HG03571 (cell line): ENCODE data around the gene PLXND1.
"Not testable (repeated sequence)": the region's sequence is repeated elsewhere in the genome, so short reads cannot be mapped to it uniquely, and the experiment has no call there.

Experiments used
- ATAC-seq: cut with Tn5 transposase; IDR thresholded peaks from one replicate; pipeline ENCODE4 v1.9.1; 2021; ENCODE audit not compliant: unreplicated experiment

Gene PLXND1

GRCh38 chr3:129529436-129530210 is 76.9 kb downstream of the PLXND1 start:
- no peak for ATAC-seq

GRCh38 chr3:129528589-129529100 is 77.8 kb downstream of the PLXND1 start, which contains the start of gene RHO:
Gene RHO, plus strand, starts transcription at chr3:129528639. Its CDS starts 95 bp downstream, at chr3:129528734.
- no peak for ATAC-seq

GRCh38 chr3:129527262-129527661 is 79.2 kb downstream of the PLXND1 start:
- ATAC-seq, result no peak

- ATAC-seq, result peak; percentile 92
These were observed 80.2 kb downstream of the PLXND1 start for GRCh38 chr3:129526121-129526900.

- no peak for ATAC-seq
These were observed 81.0 kb downstream of the PLXND1 start for GRCh38 chr3:129525341-129525968.

- no peak for ATAC-seq
These were observed 82.4 kb downstream of the PLXND1 start for GRCh38 chr3:129524081-129524480.

- ATAC-seq, result no peak
These were observed 83.5 kb downstream of the PLXND1 start for GRCh38 chr3:129522953-129523352.

- no peak for ATAC-seq
These were observed 84.9 kb downstream of the PLXND1 start for GRCh38 chr3:129521611-129522010.

- ATAC-seq, result no peak
These were observed 85.5 kb downstream of the PLXND1 start for GRCh38 chr3:129520960-129521359.

- no peak for ATAC-seq
These were observed 86.4 kb downstream of the PLXND1 start for GRCh38 chr3:129519896-129520715.

GRCh38 chr3:129519449-129519848 is 87.0 kb downstream of the PLXND1 start:
- ATAC-seq, result no peak

- ATAC-seq, result no peak
These were observed 87.9 kb downstream of the PLXND1 start for GRCh38 chr3:129518581-129518980.

- no peak for ATAC-seq
These were observed 88.4 kb downstream of the PLXND1 start for GRCh38 chr3:129518038-129518561.

GRCh38 chr3:129517516-129517915 is 89.0 kb downstream of the PLXND1 start:
- no peak for ATAC-seq

- not testable (repeated sequence) for ATAC-seq
These were observed 90.5 kb downstream of the PLXND1 start for GRCh38 chr3:129515821-129516432.

- not testable (repeated sequence) for ATAC-seq
These were observed 91.2 kb downstream of the PLXND1 start for GRCh38 chr3:129515108-129515820.

GRCh38 chr3:129514563-129514962 is 91.9 kb downstream of the PLXND1 start:
- no peak for ATAC-seq

- no peak for ATAC-seq
These were observed 92.4 kb downstream of the PLXND1 start for GRCh38 chr3:129514110-129514509.

- no peak for ATAC-seq
These were observed 92.8 kb downstream of the PLXND1 start for GRCh38 chr3:129513705-129514104.
